Activated CD4-positive, alpha-beta T cell treated with anti-CD3 and anti-CD28 coated beads, Interleukin-2, amount 50 U/mL, for 24 hours (primary cell): Measurements from ENCODE around the gene GIPR.

Source experiments
- DNase-seq, 2 donors: peaks; one replicate each; pipeline ENCODE4 v3.0.0-alpha.2; 2020; ENCODE audit warnings: low read depth in 1 of 2, low spot score in 1 of 2

Gene GIPR

GRCh38 chr19:45729800-45730290 lies 61.8 kb downstream of the GIPR start:
- no peak for DNase-seq

- DNase-seq, result peak; percentile 83 to 94
Measured at GRCh38 chr19:45730368-45731288, 62.6 kb downstream of the GIPR start, which contains the start of gene FBXO46. FBXO46 (minus strand) TSS chr19:45730896; CDS start chr19:45713495, 17,401 bp downstream.
